HEK293 (cell line): Measurements from ENCODE around the gene ZNRF2.

ENCODE experiments used
- CTCF ChIP-seq: fragments of 450-650 bp; formaldehyde crosslinking; IDR thresholded peaks from 2 replicates; pipeline ENCODE4 v1.5.1; 2016; ENCODE audit warnings: missing biosample characterization, missing genetic modification characterization
- HOXA7 ChIP-seq: sonication (generic); formaldehyde crosslinking; IDR thresholded peaks from 2 replicates; pipeline ENCODE4 v1.8.1; 2022; ENCODE audit warnings: missing genetic modification reagents, borderline replicate concordance
- KLF16 ChIP-seq: fragments of 450-650 bp; formaldehyde crosslinking; IDR thresholded peaks from 2 replicates; pipeline ENCODE4 v1.5.1; 2017; ENCODE audit warnings: missing biosample characterization, missing genetic modification characterization
- KLF9 ChIP-seq: fragments of 450-650 bp; formaldehyde crosslinking; IDR thresholded peaks from 2 replicates; pipeline ENCODE4 v1.5.1; 2016; ENCODE audit warnings: missing biosample characterization, missing genetic modification characterization, low read depth
- MEIS1 ChIP-seq: sonication (generic); formaldehyde crosslinking; IDR thresholded peaks from 2 replicates; pipeline ENCODE4 v1.8.1; 2022; ENCODE audit warnings: missing genetic modification reagents, mild to moderate bottlenecking, borderline replicate concordance
- OVOL3 ChIP-seq: fragments of 450-650 bp; formaldehyde crosslinking; IDR thresholded peaks from 2 replicates; pipeline ENCODE4 v1.5.1; 2016; ENCODE audit warnings: missing biosample characterization, missing genetic modification characterization
- TCF7L2 ChIP-seq: IDR thresholded peaks from 2 replicates; pipeline ENCODE4 v1.6.1; 2011; ENCODE audit warnings: low read depth, mild to moderate bottlenecking, inconsistent platforms, low read length, moderate library complexity, borderline replicate concordance
- ZNF23 ChIP-seq: fragments of 450-650 bp; formaldehyde crosslinking; IDR thresholded peaks from 2 replicates; pipeline ENCODE4 v1.5.1; 2016; ENCODE audit warnings: missing biosample characterization, missing genetic modification characterization, borderline replicate concordance
- ZNF548 ChIP-seq: fragments of 450-650 bp; formaldehyde crosslinking; IDR thresholded peaks from 2 replicates; pipeline ENCODE4 v1.5.1; 2016; ENCODE audit warnings: missing biosample characterization, missing genetic modification characterization
- ZNF639 ChIP-seq: fragments of 450-650 bp; formaldehyde crosslinking; IDR thresholded peaks from 2 replicates; pipeline ENCODE4 v1.5.1; 2016; ENCODE audit warnings: missing biosample characterization, missing genetic modification characterization
- ZXDB ChIP-seq: fragments of 450-650 bp; formaldehyde crosslinking; IDR thresholded peaks from 2 replicates; pipeline ENCODE4 v1.5.1; 2016; ENCODE audit warnings: missing biosample characterization, missing genetic modification characterization
- TF ChIP-seq, protein P1 (sequence below): fragments of 450-650 bp; formaldehyde crosslinking; IDR thresholded peaks from 2 replicates; pipeline ENCODE4 v1.5.1; 2016; ENCODE audit warnings: missing biosample characterization, missing genetic modification characterization
- TF ChIP-seq, protein P2 (sequence below): fragments of 450-650 bp; formaldehyde crosslinking; IDR thresholded peaks from 2 replicates; pipeline ENCODE4 v1.5.1; 2016; ENCODE audit warnings: missing biosample characterization, missing genetic modification characterization
- TF ChIP-seq, protein P3 (sequence below): fragments of 450-650 bp; formaldehyde crosslinking; IDR thresholded peaks from 2 replicates; pipeline ENCODE4 v1.5.1; 2016; ENCODE audit warnings: missing biosample characterization, missing genetic modification characterization, borderline replicate concordance

GRCh38 chr7:30378275-30378674 is 93.9 kb downstream of the ZNRF2 start:
- TF ChIP-seq, protein P1, sequence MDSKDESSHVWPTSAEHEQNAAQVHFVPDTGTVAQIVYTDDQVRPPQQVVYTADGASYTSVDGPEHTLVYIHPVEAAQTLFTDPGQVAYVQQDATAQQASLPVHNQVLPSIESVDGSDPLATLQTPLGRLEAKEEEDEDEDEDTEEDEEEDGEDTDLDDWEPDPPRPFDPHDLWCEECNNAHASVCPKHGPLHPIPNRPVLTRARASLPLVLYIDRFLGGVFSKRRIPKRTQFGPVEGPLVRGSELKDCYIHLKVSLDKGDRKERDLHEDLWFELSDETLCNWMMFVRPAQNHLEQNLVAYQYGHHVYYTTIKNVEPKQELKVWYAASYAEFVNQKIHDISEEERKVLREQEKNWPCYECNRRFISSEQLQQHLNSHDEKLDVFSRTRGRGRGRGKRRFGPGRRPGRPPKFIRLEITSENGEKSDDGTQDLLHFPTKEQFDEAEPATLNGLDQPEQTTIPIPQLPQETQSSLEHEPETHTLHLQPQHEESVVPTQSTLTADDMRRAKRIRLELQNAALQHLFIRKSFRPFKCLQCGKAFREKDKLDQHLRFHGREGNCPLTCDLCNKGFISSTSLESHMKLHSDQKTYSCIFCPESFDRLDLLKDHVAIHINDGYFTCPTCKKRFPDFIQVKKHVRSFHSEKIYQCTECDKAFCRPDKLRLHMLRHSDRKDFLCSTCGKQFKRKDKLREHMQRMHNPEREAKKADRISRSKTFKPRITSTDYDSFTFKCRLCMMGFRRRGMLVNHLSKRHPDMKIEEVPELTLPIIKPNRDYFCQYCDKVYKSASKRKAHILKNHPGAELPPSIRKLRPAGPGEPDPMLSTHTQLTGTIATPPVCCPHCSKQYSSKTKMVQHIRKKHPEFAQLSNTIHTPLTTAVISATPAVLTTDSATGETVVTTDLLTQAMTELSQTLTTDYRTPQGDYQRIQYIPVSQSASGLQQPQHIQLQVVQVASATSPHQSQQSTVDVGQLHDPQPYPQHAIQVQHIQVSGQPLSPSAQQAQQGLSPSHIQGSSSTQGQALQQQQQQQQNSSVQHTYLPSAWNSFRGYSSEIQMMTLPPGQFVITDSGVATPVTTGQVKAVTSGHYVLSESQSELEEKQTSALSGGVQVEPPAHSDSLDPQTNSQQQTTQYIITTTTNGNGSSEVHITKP (tag by site-specific recombination): no peak
- TF ChIP-seq HOXA7 (CRISPR knock-in tag): no peak
- no peak for TF ChIP-seq CTCF (tag by site-specific recombination)
- TF ChIP-seq, protein P2, sequence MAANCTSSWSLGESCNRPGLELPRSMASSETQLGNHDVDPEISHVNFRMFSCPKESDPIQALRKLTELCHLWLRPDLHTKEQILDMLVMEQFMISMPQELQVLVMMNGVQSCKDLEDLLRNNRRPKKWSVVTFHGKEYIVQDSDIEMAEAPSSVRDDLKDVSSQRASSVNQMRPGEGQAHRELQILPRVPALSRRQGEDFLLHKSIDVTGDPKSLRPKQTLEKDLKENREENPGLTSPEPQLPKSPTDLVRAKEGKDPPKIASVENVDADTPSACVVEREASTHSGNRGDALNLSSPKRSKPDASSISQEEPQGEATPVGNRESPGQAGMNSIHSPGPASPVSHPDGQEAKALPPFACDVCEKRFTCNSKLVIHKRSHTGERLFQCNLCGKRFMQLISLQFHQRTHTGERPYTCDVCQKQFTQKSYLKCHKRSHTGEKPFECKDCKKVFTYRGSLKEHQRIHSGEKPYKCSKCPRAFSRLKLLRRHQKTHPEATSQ: no peak
- no peak for TF ChIP-seq TCF7L2
- no peak for TF ChIP-seq ZXDB (tag by site-specific recombination)
- TF ChIP-seq ZNF23 (tag by site-specific recombination): no peak
- TF ChIP-seq MEIS1: no peak
- no peak for TF ChIP-seq KLF16 (tag by site-specific recombination)
- TF ChIP-seq ZNF548 (tag by site-specific recombination): no peak
- no peak for TF ChIP-seq ZNF639
- TF ChIP-seq, protein P3, sequence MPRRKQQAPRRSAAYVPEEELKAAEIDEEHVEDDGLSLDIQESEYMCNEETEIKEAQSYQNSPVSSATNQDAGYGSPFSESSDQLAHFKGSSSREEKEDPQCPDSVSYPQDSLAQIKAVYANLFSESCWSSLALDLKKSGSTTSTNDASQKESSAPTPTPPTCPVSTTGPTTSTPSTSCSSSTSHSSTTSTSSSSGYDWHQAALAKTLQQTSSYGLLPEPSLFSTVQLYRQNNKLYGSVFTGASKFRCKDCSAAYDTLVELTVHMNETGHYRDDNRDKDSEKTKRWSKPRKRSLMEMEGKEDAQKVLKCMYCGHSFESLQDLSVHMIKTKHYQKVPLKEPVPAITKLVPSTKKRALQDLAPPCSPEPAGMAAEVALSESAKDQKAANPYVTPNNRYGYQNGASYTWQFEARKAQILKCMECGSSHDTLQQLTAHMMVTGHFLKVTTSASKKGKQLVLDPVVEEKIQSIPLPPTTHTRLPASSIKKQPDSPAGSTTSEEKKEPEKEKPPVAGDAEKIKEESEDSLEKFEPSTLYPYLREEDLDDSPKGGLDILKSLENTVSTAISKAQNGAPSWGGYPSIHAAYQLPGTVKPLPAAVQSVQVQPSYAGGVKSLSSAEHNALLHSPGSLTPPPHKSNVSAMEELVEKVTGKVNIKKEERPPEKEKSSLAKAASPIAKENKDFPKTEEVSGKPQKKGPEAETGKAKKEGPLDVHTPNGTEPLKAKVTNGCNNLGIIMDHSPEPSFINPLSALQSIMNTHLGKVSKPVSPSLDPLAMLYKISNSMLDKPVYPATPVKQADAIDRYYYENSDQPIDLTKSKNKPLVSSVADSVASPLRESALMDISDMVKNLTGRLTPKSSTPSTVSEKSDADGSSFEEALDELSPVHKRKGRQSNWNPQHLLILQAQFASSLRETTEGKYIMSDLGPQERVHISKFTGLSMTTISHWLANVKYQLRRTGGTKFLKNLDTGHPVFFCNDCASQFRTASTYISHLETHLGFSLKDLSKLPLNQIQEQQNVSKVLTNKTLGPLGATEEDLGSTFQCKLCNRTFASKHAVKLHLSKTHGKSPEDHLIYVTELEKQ (tag by site-specific recombination): no peak
- no peak for TF ChIP-seq OVOL3 (tag by site-specific recombination)
- TF ChIP-seq KLF9 (tag by site-specific recombination): no peak
